HG02798 (cell line): ENCODE data around the gene GBP6.
A peak's percentile ranks its signal among the peaks of the same experiment; 100 is the strongest.
"Not testable (repeated sequence)": the region's sequence is repeated elsewhere in the genome, so short reads cannot be mapped to it uniquely, and the experiment has no call there.

ENCODE experiments used
- ATAC-seq: cut with Tn5 transposase; IDR thresholded peaks from one replicate; pipeline ENCODE4 v1.9.1; 2021; ENCODE audit warnings: mild to moderate bottlenecking; ENCODE audit not compliant: unreplicated experiment, poor library complexity

GBP6 gene

GRCh38 chr1:89363638-89364536 is at the start of gene GBP6:
TSS of gene GBP6 (plus strand) at chr1:89364059. CDS start at chr1:89368552, 4,493 bp downstream.
- ATAC-seq, result peak; percentile 47

- ATAC-seq, result no peak
These were observed 41.5 kb upstream of the GBP6 start for GRCh38 chr1:89322402-89322801.

- no peak for ATAC-seq
These were observed 32.0 kb upstream of the GBP6 start for GRCh38 chr1:89331890-89332289.

- ATAC-seq, result no peak
These were observed 31.4 kb upstream of the GBP6 start for GRCh38 chr1:89332461-89332860.

- no peak for ATAC-seq
These were observed 28.4 kb upstream of the GBP6 start for GRCh38 chr1:89335486-89335885.

- ATAC-seq, result no peak
These were observed 26.0 kb upstream of the GBP6 start for GRCh38 chr1:89337903-89338302.

- ATAC-seq, result no peak
These were observed 24.8 kb upstream of the GBP6 start for GRCh38 chr1:89339039-89339438.

- not testable (repeated sequence) for ATAC-seq
These were observed 18.4 kb upstream of the GBP6 start for GRCh38 chr1:89345479-89345878.

- no peak for ATAC-seq
These were observed 16.6 kb upstream of the GBP6 start for GRCh38 chr1:89347296-89347695.

GRCh38 chr1:89350298-89350697 is 13.6 kb upstream of the GBP6 start:
- peak; percentile 73 for ATAC-seq

GRCh38 chr1:89351597-89352311 is 12.1 kb upstream of the GBP6 start:
- ATAC-seq, result no peak

GRCh38 chr1:89352421-89352820 is 11.4 kb upstream of the GBP6 start:
- no peak for ATAC-seq

- no peak for ATAC-seq
These were observed 9.7 kb upstream of the GBP6 start for GRCh38 chr1:89354205-89354604.

GRCh38 chr1:89355056-89355455 is 8.8 kb upstream of the GBP6 start:
- ATAC-seq, result no peak

- ATAC-seq, result no peak
These were observed 7.0 kb upstream of the GBP6 start for GRCh38 chr1:89356658-89357400.

GRCh38 chr1:89358287-89358893 is 5.5 kb upstream of the GBP6 start:
- ATAC-seq, result peak; percentile 78

GRCh38 chr1:89360716-89361115 is 3.1 kb upstream of the GBP6 start:
- ATAC-seq, result no peak

- no peak for ATAC-seq
These were observed 2.2 kb upstream of the GBP6 start for GRCh38 chr1:89361681-89362080.

GRCh38 chr1:89363196-89363595 is 663 bp upstream of the GBP6 start:
- peak; percentile 82 for ATAC-seq

- ATAC-seq, result no peak
These were observed 1.2 kb downstream of the GBP6 start for GRCh38 chr1:89364954-89365550.
